H9 (cell line): ENCODE measurements around the gene ZNF770. TPM values are rescaled to one million over a fixed set of nuclear protein-coding genes. Genes with fewer than 3 reads are reported as not detected.

ENCODE experiments used
- DNase-seq: peaks from one replicate; pipeline ENCODE4 v3.0.0-alpha.2; 2017
- H2AFZ ChIP-seq: one replicate; pipeline ENCODE4 v1.6.1; 2013; ENCODE audit warnings: mild to moderate bottlenecking, low read length, control low read depth, moderate library complexity
- H2AK5ac ChIP-seq: 2 replicates; pipeline ENCODE4 v1.6.1; 2013; ENCODE audit warnings: low read length, control low read depth, mixed read lengths; ENCODE audit not compliant: insufficient read length
- H2BK120ac ChIP-seq: one replicate; pipeline ENCODE4 v1.6.1; 2013; ENCODE audit warnings: low read depth, mild to moderate bottlenecking, low read length, control low read depth, inconsistent platforms; ENCODE audit not compliant: poor library complexity, severe bottlenecking
- H2BK12ac ChIP-seq: 2 replicates; pipeline ENCODE4 v1.6.1; 2013; ENCODE audit warnings: low read length, control low read depth, mixed read lengths, low read depth; ENCODE audit not compliant: insufficient read length
- H2BK15ac ChIP-seq: 2 replicates; pipeline ENCODE4 v1.6.1; 2013; ENCODE audit warnings: low read depth, low read length, control low read depth
- H2BK20ac ChIP-seq: one replicate; pipeline ENCODE4 v1.6.1; 2013; ENCODE audit warnings: low read depth, mild to moderate bottlenecking, low read length, control low read depth, inconsistent platforms; ENCODE audit not compliant: poor library complexity, severe bottlenecking
- H2BK5ac ChIP-seq: 2 replicates; pipeline ENCODE4 v1.6.1; 2013; ENCODE audit warnings: low read length, control low read depth, mixed read lengths; ENCODE audit not compliant: insufficient read length
- H3K14ac ChIP-seq: 2 replicates; pipeline ENCODE4 v1.6.1; 2013; ENCODE audit warnings: low read length, control low read depth; ENCODE audit not compliant: insufficient read depth
- H3K18ac ChIP-seq: 2 replicates; pipeline ENCODE4 v1.6.1; 2013; ENCODE audit warnings: low read depth, mild to moderate bottlenecking, mixed read lengths, low read length, control low read depth; ENCODE audit not compliant: insufficient read length
- H3K23ac ChIP-seq: 2 replicates; pipeline ENCODE4 v1.6.1; 2013; ENCODE audit warnings: low read length, control low read depth, mixed read lengths, low read depth; ENCODE audit not compliant: insufficient read length
- H3K23me2 ChIP-seq: 2 replicates; pipeline ENCODE4 v1.6.1; 2013; ENCODE audit warnings: low read depth, mild to moderate bottlenecking, mixed read lengths, low read length, control low read depth; ENCODE audit not compliant: insufficient read length, poor library complexity, severe bottlenecking
- H3K27ac ChIP-seq: 2 replicates; pipeline ENCODE4 v1.5.1; 2013; ENCODE audit warnings: low read length, control low read depth, mixed read lengths, low read depth; ENCODE audit not compliant: insufficient read length
- H3K27me3 ChIP-seq: 2 replicates; pipeline ENCODE4 v1.6.1; 2013; ENCODE audit warnings: low read length, control low read depth, inconsistent platforms; ENCODE audit not compliant: insufficient read depth
- H3K4ac ChIP-seq: 2 replicates; pipeline ENCODE4 v1.6.1; 2013; ENCODE audit warnings: low read depth, mild to moderate bottlenecking, control low read depth, inconsistent platforms, low read length, moderate library complexity
- H3K4me1 ChIP-seq: 2 replicates; pipeline ENCODE4 v1.6.1; 2013; ENCODE audit warnings: low read length, control low read depth, inconsistent platforms; ENCODE audit not compliant: insufficient read depth
- H3K4me2 ChIP-seq: 2 replicates; pipeline ENCODE4 v1.6.1; 2013; ENCODE audit warnings: low read length, control low read depth, mixed read lengths; ENCODE audit not compliant: insufficient read length, insufficient read depth
- H3K56ac ChIP-seq: 2 replicates; pipeline ENCODE4 v1.6.1; 2013; ENCODE audit warnings: low read depth, mild to moderate bottlenecking, mixed read lengths, low read length, control low read depth; ENCODE audit not compliant: insufficient read length
- H3K79me1 ChIP-seq: 2 replicates; pipeline ENCODE4 v1.6.1; 2013; ENCODE audit warnings: low read depth, mild to moderate bottlenecking, moderate library complexity, low read length, control low read depth, inconsistent platforms; ENCODE audit not compliant: insufficient read depth, poor library complexity, severe bottlenecking
- H3K79me2 ChIP-seq: 2 replicates; pipeline ENCODE4 v1.6.1; 2013; ENCODE audit warnings: low read length, control low read depth, inconsistent platforms; ENCODE audit not compliant: insufficient read depth
- H3K9ac ChIP-seq: 2 replicates; pipeline ENCODE4 v1.6.1; 2013; ENCODE audit warnings: low read length, control low read depth, mixed read lengths; ENCODE audit not compliant: insufficient read length; ENCODE audit errors: extremely low read depth
- H3K9me3 ChIP-seq: one replicate; pipeline ENCODE4 v1.6.1; 2013; ENCODE audit warnings: low read depth, low read length, inconsistent platforms; ENCODE audit not compliant: control insufficient read depth
- H3T11ph ChIP-seq: one replicate; pipeline ENCODE4 v1.6.1; 2013; ENCODE audit warnings: mild to moderate bottlenecking, low read length, control low read depth, inconsistent platforms
- H4K20me1 ChIP-seq: one replicate; pipeline ENCODE4 v1.6.1; 2013; ENCODE audit not compliant: control insufficient read depth, insufficient read length, insufficient read depth
- H4K5ac ChIP-seq: 2 replicates; pipeline ENCODE4 v1.6.1; 2013; ENCODE audit warnings: low read depth, mild to moderate bottlenecking, mixed read lengths, low read length, control low read depth; ENCODE audit not compliant: insufficient read length
- H4K8ac ChIP-seq: replicated peaks from 2 replicates; pipeline ENCODE4 v1.6.1; 2013; ENCODE audit warnings: low read length, control low read depth, mixed read lengths, low read depth; ENCODE audit not compliant: insufficient read length
- H4K91ac ChIP-seq: 2 replicates; pipeline ENCODE4 v1.6.1; 2013; ENCODE audit warnings: low read depth, mild to moderate bottlenecking, moderate library complexity, mixed read lengths, low read length, control low read depth; ENCODE audit not compliant: insufficient read length
- H3K27ac Mint-ChIP-seq, 3 experiments: 2 replicates in 2 of 3; 3 replicates in 1 of 3; pipeline ENCODE4 v1.8.0; 2020 to 2021; ENCODE audit warnings: mixed read lengths in 3 of 3, mild to moderate bottlenecking in 1 of 3, moderate library complexity in 1 of 3
- H3K27me3 Mint-ChIP-seq: 2 replicates; pipeline ENCODE4 v1.8.0; 2021; ENCODE audit warnings: low read depth, mild to moderate bottlenecking, moderate library complexity, mixed read lengths
- H3K36me3 Mint-ChIP-seq, 3 experiments: 2 replicates in 2 of 3; 3 replicates in 1 of 3; pipeline ENCODE4 v1.8.0; 2020 to 2021; ENCODE audit warnings: low read depth in 3 of 3, mixed read lengths in 3 of 3; ENCODE audit not compliant: insufficient read depth in 1 of 3
- H3K4me1 Mint-ChIP-seq, 2 experiments: 2 replicates each; pipeline ENCODE4 v1.8.0; 2020; ENCODE audit warnings: mixed read lengths in 2 of 2
- H3K4me3 Mint-ChIP-seq, 2 experiments: 2 replicates in 1 of 2; 3 replicates in 1 of 2; pipeline ENCODE4 v1.8.0; 2020 to 2021; ENCODE audit warnings: mild to moderate bottlenecking in 2 of 2, mixed read lengths in 2 of 2, moderate library complexity in 1 of 2
- H3K9me3 Mint-ChIP-seq, 2 experiments: 2 replicates in 1 of 2; 3 replicates in 1 of 2; pipeline ENCODE4 v1.8.0; 2020; ENCODE audit warnings: mild to moderate bottlenecking in 2 of 2, mixed read lengths in 2 of 2, moderate library complexity in 1 of 2
- WGBS: extraction: QIAGEN DNeasy Blood & Tissue Kit; methylation state at CpG from one replicate; pipeline ENCODE4 v1.1.7; 2013; ENCODE audit warnings: missing lambda C conversion rate, low lambda C conversion rate, mixed read lengths; ENCODE audit not compliant: insufficient read length; ENCODE audit errors: extremely low coverage; 5-methylcytosine and 5-hydroxymethylcytosine counted together
- total RNA-seq: library from RNA; stranded (reverse); gene quantifications from 2 replicates; pipeline ENCODE4 v1.2.1, GENCODE V29; 2021
- TF ChIP-seq, protein P1 (sequence below): fragments of 200-600 bp; sonication (generic); conservative IDR thresholded peaks from 3 replicates; pipeline ENCODE4 v1.8.0; 2021; ENCODE audit warnings: antibody characterized with exemption, mild to moderate bottlenecking

Gene ZNF770
- total RNA-seq, 1 experiment from 2014 or later: 111 TPM

DNA sequence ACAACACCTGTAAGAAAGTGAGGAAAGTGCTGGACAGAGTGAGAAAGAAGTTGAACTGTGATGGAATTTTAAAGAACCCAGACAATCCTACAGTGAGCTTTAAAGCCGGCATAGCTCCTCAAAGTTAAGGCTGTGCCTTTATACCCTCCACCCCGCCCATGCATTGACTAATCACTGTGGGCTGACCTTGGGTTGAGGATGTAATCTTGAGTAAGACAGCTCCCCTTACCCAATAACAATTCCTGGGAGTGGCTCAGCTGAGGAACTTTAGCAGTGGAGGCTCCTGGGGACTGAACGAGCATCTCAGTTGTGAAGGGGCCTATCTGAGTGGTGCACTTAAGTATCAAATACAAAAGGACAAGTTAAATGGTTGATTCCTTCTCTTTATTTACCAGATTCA, 35.7 kb upstream of the ZNF770 start:
- peaks cover 11 to 14% of the 10 kb centered on the region in 2 experiments for H3K9me3 Mint-ChIP-seq
- Histone ChIP-seq H3K27ac (no peak overlapping the region), H3K79me1 (no peaks in the 10 kb centered on the region), H3T11ph (no peak overlapping the region), H3K4ac (no peak overlapping the region), H3K4me1 (peaks cover 2% of the 10 kb centered on the region; the same call in 1 of the 2 replicates), H3K14ac (no peak overlapping the region), H3K18ac (no peak overlapping the region), H2BK120ac (no peak overlapping the region), H3K9me3 (no peaks in the 10 kb centered on the region), H4K91ac (no peak overlapping the region), H3K27me3 (no peaks in the 10 kb centered on the region), H3K9ac (no peak overlapping the region), H4K5ac (no peak overlapping the region), H3K56ac (no peak overlapping the region), H3K23me2 (no peaks in the 10 kb centered on the region), H3K4me2 (no peak overlapping the region), H2AFZ (no peak overlapping the region), H4K20me1 (no peaks in the 10 kb centered on the region), H2AK5ac (no peak overlapping the region), H3K79me2 (no peaks in the 10 kb centered on the region), H2BK5ac (no peak overlapping the region), H2BK20ac (no peak overlapping the region), H4K8ac (no peak overlapping the region), H2BK15ac (no peak overlapping the region), H2BK12ac (no peak overlapping the region), H3K23ac (no peak overlapping the region)
- no CpG with 5 or more reads among the region's 3 CpGs for WGBS
- peaks cover 32 to 35% of the 10 kb centered on the region in 2 experiments for H3K4me1 Mint-ChIP-seq
- no peaks in the 10 kb centered on the region for H3K27me3 Mint-ChIP-seq
- peak; percentile 46 for DNase-seq
- no peak overlapping the region; a peak in 1 of 5 replicates for H3K4me3 Mint-ChIP-seq
- peaks cover 0 to 21% (median 11%) of the 10 kb centered on the region in 3 experiments; a peak in 5 of 7 replicates for H3K36me3 Mint-ChIP-seq
- TF ChIP-seq, protein P1, sequence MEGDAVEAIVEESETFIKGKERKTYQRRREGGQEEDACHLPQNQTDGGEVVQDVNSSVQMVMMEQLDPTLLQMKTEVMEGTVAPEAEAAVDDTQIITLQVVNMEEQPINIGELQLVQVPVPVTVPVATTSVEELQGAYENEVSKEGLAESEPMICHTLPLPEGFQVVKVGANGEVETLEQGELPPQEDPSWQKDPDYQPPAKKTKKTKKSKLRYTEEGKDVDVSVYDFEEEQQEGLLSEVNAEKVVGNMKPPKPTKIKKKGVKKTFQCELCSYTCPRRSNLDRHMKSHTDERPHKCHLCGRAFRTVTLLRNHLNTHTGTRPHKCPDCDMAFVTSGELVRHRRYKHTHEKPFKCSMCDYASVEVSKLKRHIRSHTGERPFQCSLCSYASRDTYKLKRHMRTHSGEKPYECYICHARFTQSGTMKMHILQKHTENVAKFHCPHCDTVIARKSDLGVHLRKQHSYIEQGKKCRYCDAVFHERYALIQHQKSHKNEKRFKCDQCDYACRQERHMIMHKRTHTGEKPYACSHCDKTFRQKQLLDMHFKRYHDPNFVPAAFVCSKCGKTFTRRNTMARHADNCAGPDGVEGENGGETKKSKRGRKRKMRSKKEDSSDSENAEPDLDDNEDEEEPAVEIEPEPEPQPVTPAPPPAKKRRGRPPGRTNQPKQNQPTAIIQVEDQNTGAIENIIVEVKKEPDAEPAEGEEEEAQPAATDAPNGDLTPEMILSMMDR: no peak
- H3K27ac Mint-ChIP-seq: peak overlapping the region in 1 of 3 experiments; percentile 55; a peak in 2 of 7 replicates
